ENCODE data around the gene PTPN2. TPM values are rescaled to one million over a fixed set of nuclear protein-coding genes. Genes with fewer than 3 reads are reported as not detected.

Gene PTPN2
- total and polyA plus RNA-seq, 2 experiments from 2014 or later: 24.7 to 25.4 TPM

DNA sequence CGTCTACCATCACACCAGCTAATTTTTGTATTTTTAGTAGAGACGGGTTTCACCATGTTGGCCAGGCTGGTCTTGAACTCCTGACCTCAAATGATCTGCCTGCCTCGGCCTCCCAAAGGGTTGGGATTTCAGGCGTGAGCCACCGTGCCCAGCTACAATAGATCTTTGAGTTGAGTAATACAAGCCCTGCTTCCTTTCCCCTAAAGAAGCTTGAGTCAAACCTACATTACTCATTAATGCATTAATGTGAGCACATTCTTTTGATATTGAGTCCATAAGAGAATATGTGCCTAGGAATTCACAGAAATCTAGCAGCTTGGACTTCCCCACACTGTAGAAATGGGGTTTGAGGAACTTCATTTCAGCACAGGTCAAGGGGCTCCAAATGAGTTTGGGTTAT, 141.6 kb downstream of the PTPN2 start:
- Histone ChIP-seq H3K36me3 (no peaks in the 10 kb centered on the region), H3K27me3 (no peaks in the 10 kb centered on the region), H3K4me1 (ENCODE audit: low read depth) (no peaks in the 10 kb centered on the region), H3K4me3 (no peak overlapping the region), H3K9me3 (ENCODE audit: low read depth) (no peaks in the 10 kb centered on the region), H3K27ac (no peak overlapping the region)
- TF ChIP-seq, protein P1, sequence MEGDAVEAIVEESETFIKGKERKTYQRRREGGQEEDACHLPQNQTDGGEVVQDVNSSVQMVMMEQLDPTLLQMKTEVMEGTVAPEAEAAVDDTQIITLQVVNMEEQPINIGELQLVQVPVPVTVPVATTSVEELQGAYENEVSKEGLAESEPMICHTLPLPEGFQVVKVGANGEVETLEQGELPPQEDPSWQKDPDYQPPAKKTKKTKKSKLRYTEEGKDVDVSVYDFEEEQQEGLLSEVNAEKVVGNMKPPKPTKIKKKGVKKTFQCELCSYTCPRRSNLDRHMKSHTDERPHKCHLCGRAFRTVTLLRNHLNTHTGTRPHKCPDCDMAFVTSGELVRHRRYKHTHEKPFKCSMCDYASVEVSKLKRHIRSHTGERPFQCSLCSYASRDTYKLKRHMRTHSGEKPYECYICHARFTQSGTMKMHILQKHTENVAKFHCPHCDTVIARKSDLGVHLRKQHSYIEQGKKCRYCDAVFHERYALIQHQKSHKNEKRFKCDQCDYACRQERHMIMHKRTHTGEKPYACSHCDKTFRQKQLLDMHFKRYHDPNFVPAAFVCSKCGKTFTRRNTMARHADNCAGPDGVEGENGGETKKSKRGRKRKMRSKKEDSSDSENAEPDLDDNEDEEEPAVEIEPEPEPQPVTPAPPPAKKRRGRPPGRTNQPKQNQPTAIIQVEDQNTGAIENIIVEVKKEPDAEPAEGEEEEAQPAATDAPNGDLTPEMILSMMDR (IDR thresholded peaks at IDR 0.05; ENCODE audit: low read depth, low read length): no peak
- peak in 1 of 2 donors; percentile 37 for DNase-seq (ENCODE audit: low read depth in 1 of 2, low spot score in 1 of 2)

Other genes starting within 250 kb of the PTPN2 start
- gene SPIRE1, start 226.1 kb downstream of the PTPN2 start, total RNA-seq: 13.5 and 19.6 TPM in 2 replicates
- 17.8 and 19.7 TPM in 2 replicates for gene SPIRE1, start 226.1 kb downstream of the PTPN2 start, polyA plus RNA-seq
- 13.4 and 13.7 TPM in 2 replicates for gene CEP76, start 181.5 kb downstream of the PTPN2 start, total RNA-seq
- 8.2 and 16.7 TPM in 2 replicates for gene CEP76, start 181.5 kb downstream of the PTPN2 start, polyA plus RNA-seq
- 47.2 and 70.3 TPM in 2 replicates for gene PSMG2, start 181.2 kb downstream of the PTPN2 start, total RNA-seq
- 82.2 and 100 TPM in 2 replicates for gene PSMG2, start 181.2 kb downstream of the PTPN2 start, polyA plus RNA-seq
- gene SEH1L, start 63.8 kb upstream of the PTPN2 start, total RNA-seq: 14.0 and 20.9 TPM in 2 replicates
- 30.0 and 37.3 TPM in 2 replicates for gene SEH1L, start 63.8 kb upstream of the PTPN2 start, polyA plus RNA-seq
- 14.4 and 26.3 TPM in 2 replicates for gene CEP192, start 107.1 kb upstream of the PTPN2 start, total RNA-seq
- 8.4 and 18.1 TPM in 2 replicates for gene CEP192, start 107.1 kb upstream of the PTPN2 start, polyA plus RNA-seq

Data from cardiac muscle cell (in vitro differentiated cells and primary cell).